Common myeloid progenitor, CD34-positive (primary cell): ENCODE measurements around the gene MAPKAPK2.

ENCODE experiments used
- CTCF ChIA-PET: fragments of 350-600 bp; sonication (Branson Sonifier 250); formaldehyde crosslinking; loops from one replicate; lab custom pipeline; 2021; ENCODE audit warnings: antibody characterized with exemption; lab: Charles Lee
- POLR2A ChIA-PET: fragments of 350-600 bp; sonication (Branson Sonifier 250); formaldehyde crosslinking; loops from one replicate; lab custom pipeline; 2021; ENCODE audit warnings: antibody characterized with exemption; lab: Charles Lee
- DNase-seq, 3 donors: peaks; one replicate each; pipeline versions ENCODE4 v3.0.0 to v3.0.0-alpha.2; 2013
- H3K27ac ChIP-seq, 2 experiments: 1 replicate in 1 of 2; 2 replicates in 1 of 2; pipeline ENCODE4 v1.7.0; 2013; ENCODE audit warnings: inconsistent platforms in 2 of 2, low read length in 2 of 2, mild to moderate bottlenecking in 2 of 2, low read depth in 1 of 2, moderate library complexity in 1 of 2; ENCODE audit not compliant: severe bottlenecking in 2 of 2, insufficient read depth in 1 of 2, poor library complexity in 1 of 2
- H3K27me3 ChIP-seq, 5 experiments: replicated peaks in 2 of 5; 1 replicate in 3 of 5; 2 replicates in 2 of 5; pipeline versions ENCODE4 v1.6.1 to v1.7.0; 2013; ENCODE audit warnings: low read length in 4 of 5, mild to moderate bottlenecking in 2 of 5, moderate library complexity in 2 of 5, inconsistent platforms in 1 of 5; ENCODE audit not compliant: insufficient read depth in 5 of 5, control insufficient read depth in 4 of 5
- H3K36me3 ChIP-seq, 4 experiments: 1 replicate in 2 of 4; 2 replicates in 2 of 4; pipeline versions ENCODE4 v1.6.1 to v1.7.0; 2013; ENCODE audit warnings: low read length in 3 of 4, control low read depth in 1 of 4, mild to moderate bottlenecking in 1 of 4; ENCODE audit not compliant: control insufficient read depth in 4 of 4, insufficient read depth in 4 of 4
- H3K4me1 ChIP-seq, 4 experiments: 1 replicate in 3 of 4; 2 replicates in 1 of 4; pipeline versions ENCODE4 v1.6.1 to v1.7.1; 2013; ENCODE audit warnings: low read length in 3 of 4, mild to moderate bottlenecking in 3 of 4, control low read depth in 1 of 4, inconsistent platforms in 1 of 4, moderate library complexity in 1 of 4; ENCODE audit not compliant: control insufficient read depth in 4 of 4, insufficient read depth in 4 of 4; ENCODE audit errors: control extremely low read depth in 1 of 4
- H3K4me3 ChIP-seq, 7 experiments: 1 replicate in 4 of 7; 2 replicates in 3 of 7; pipeline versions ENCODE4 v1.5.1 to v1.7.0; 2013; ENCODE audit warnings: mild to moderate bottlenecking in 7 of 7, low read length in 6 of 7, moderate library complexity in 6 of 7, inconsistent platforms in 2 of 7, low read depth in 2 of 7, control low read depth in 1 of 7; ENCODE audit not compliant: insufficient read depth in 4 of 7, control insufficient read depth in 1 of 7; ENCODE audit errors: extremely low read depth in 1 of 7
- H3K9me3 ChIP-seq, 5 experiments: 1 replicate in 4 of 5; 2 replicates in 1 of 5; pipeline versions ENCODE4 v1.6.1 to v1.7.1; 2013; ENCODE audit warnings: low read length in 4 of 5, mild to moderate bottlenecking in 2 of 5, inconsistent platforms in 1 of 5, low read depth in 1 of 5, moderate library complexity in 1 of 5; ENCODE audit not compliant: control insufficient read depth in 4 of 5, insufficient read depth in 2 of 5; ENCODE audit errors: control extremely low read depth in 1 of 5
- WGBS: methylation state at CpG from one replicate; pipeline ENCODE4 v1.1.5; 2013; ENCODE audit not compliant: insufficient coverage; 5-methylcytosine and 5-hydroxymethylcytosine counted together

Gene MAPKAPK2

GRCh38 chr1:206770531-206771337, 86.0 kb downstream of the MAPKAPK2 start, which contains the start of gene IL19:
Gene IL19, plus strand, starts transcription at chr1:206770773. Its CDS starts 65,890 bp downstream, at chr1:206836663.
- ChIA-PET CTCF (interaction anchor here (0.9 to 4.8 kb wide), 14 partner anchors 9 to 201 kb away, joined by 3 to 20 read pairs (median 5); partner anchors contain the start of gene FCMR), POLR2A (no interaction called here)
- DNase-seq = peak; percentile 52 to 72 (median 71)
- Histone ChIP-seq H3K36me3 (no peaks in the 10 kb centered on the region), H3K27ac (peak within 1 kb of the TSS in 1 of 2 experiments; percentile 8), H3K4me1 (peaks cover 27 to 88% (median 61%) of the 10 kb centered on the region in 4 experiments), H3K27me3 (no peaks in the 10 kb centered on the region), H3K4me3 (peak within 1 kb of the TSS in 3 of 7 experiments; percentile 8 to 37 (median 28)), H3K9me3 (no peaks in the 10 kb centered on the region)
- WGBS = 43% methylated on average over 7 of the region's 9 CpGs

- no peaks in the 10 kb centered on the region for H3K36me3 ChIP-seq
- no peak overlapping the region for H3K27ac ChIP-seq
- no peaks in the 10 kb centered on the region for H3K27me3 ChIP-seq
- ChIA-PET POLR2A (no interaction called here), CTCF (interaction anchor here (1.0 to 4.8 kb wide), 7 partner anchors 17 to 201 kb away, joined by 3 to 18 read pairs (median 6); no protein-coding TSS in a partner anchor)
- no peak for DNase-seq
- 11% methylated on average over 3 of the region's 4 CpGs for WGBS
- peak overlapping the region in 2 of 7 experiments; percentile 8 to 37 for H3K4me3 ChIP-seq
- H3K4me1 ChIP-seq = peaks cover 27 to 85% (median 56%) of the 10 kb centered on the region in 4 experiments
- no peaks in the 10 kb centered on the region for H3K9me3 ChIP-seq
These were observed 86.6 kb downstream of the MAPKAPK2 start for GRCh38 chr1:206771338-206771692.

- POLR2A ChIA-PET = no interaction called here
- Histone ChIP-seq H3K27ac (no peak within 1 kb of the TSS), H3K36me3 (no peaks in the 10 kb centered on the region), H3K27me3 (no peaks in the 10 kb centered on the region), H3K9me3 (no peaks in the 10 kb centered on the region), H3K4me3 (peak within 1 kb of the TSS in 2 of 7 experiments; percentile 16 to 37), H3K4me1 (peaks cover 24 to 75% (median 45%) of the 10 kb centered on the region in 4 experiments)
- CTCF ChIA-PET = interaction anchor here (0.7 to 4.8 kb wide), 11 partner anchors 10 to 140 kb away, joined by 3 to 18 read pairs (median 4); no protein-coding TSS in a partner anchor
- peak in 2 of 3 donors; percentile 43 to 44 for DNase-seq
- 24% methylated on average over 7 of the region's 8 CpGs for WGBS
These were observed 87.7 kb downstream of the MAPKAPK2 start, which contains the start of gene IL10 for GRCh38 chr1:206772243-206772937. Gene IL10, minus strand, starts transcription at chr1:206772494. Its CDS starts 59 bp downstream, at chr1:206772435.

GRCh38 chr1:206774093-206774492, 89.4 kb downstream of the MAPKAPK2 start:
- H3K4me1 ChIP-seq = peaks cover 24 to 64% (median 45%) of the 10 kb centered on the region in 4 experiments
- no peaks in the 10 kb centered on the region for H3K27me3 ChIP-seq
- H3K27ac ChIP-seq = no peak overlapping the region
- 100% methylated on average over 3 of the region's 3 CpGs for WGBS
- ChIA-PET CTCF (interaction anchor here (0.6 to 1.9 kb wide), 8 partner anchors 9 to 149 kb away, joined by 3 to 5 read pairs (median 4); no protein-coding TSS in a partner anchor), POLR2A (no interaction called here)
- H3K36me3 ChIP-seq = no peaks in the 10 kb centered on the region
- DNase-seq = no peak
- no peaks in the 10 kb centered on the region for H3K9me3 ChIP-seq
- H3K4me3 ChIP-seq = no peak overlapping the region

GRCh38 chr1:206776229-206776628, 91.5 kb downstream of the MAPKAPK2 start:
- H3K4me3 ChIP-seq = no peak overlapping the region
- H3K4me1 ChIP-seq = peaks cover 21 to 62% (median 33%) of the 10 kb centered on the region in 4 experiments
- no peaks in the 10 kb centered on the region for H3K9me3 ChIP-seq
- WGBS = 100% methylated on average over 1 of the region's 4 CpGs
- DNase-seq = no peak
- H3K36me3 ChIP-seq = no peaks in the 10 kb centered on the region
- ChIA-PET POLR2A (no interaction called here), CTCF (interaction anchor here (0.5 to 1.5 kb wide), 3 partner anchors 19 to 42 kb away, joined by 3 to 6 read pairs (median 3); no protein-coding TSS in a partner anchor)
- H3K27ac ChIP-seq = no peak overlapping the region
- H3K27me3 ChIP-seq = no peaks in the 10 kb centered on the region

- POLR2A ChIA-PET = interaction anchor here (0.6 kb wide), 1 partner anchor 120 kb away, joined by 3 read pairs; no protein-coding TSS in a partner anchor
- H3K9me3 ChIP-seq = no peaks in the 10 kb centered on the region
These were observed 93.3 kb downstream of the MAPKAPK2 start for GRCh38 chr1:206778031-206778430.

More at GRCh38 chr1:206778031-206778430, 93.3 kb downstream of the MAPKAPK2 start:
- Histone ChIP-seq H3K27me3 (no peaks in the 10 kb centered on the region), H3K4me1 (peaks cover 10 to 59% (median 29%) of the 10 kb centered on the region in 4 experiments), H3K27ac (no peak overlapping the region), H3K36me3 (no peaks in the 10 kb centered on the region), H3K4me3 (no peak overlapping the region)
- CTCF ChIA-PET = interaction anchor here (1.2 to 1.9 kb wide), 4 partner anchors 9 to 40 kb away, joined by 3 to 5 read pairs (median 4); no protein-coding TSS in a partner anchor
- DNase-seq = no peak
- WGBS = 95% methylated on average over 7 of the region's 7 CpGs
